ENCODE measurements around the gene SIX3.

Gene SIX3

GRCh38 chr2:44945676-44946371 lies 4.3 kb downstream of the SIX3 start:
- Histone ChIP-seq H3K36me3 (ENCODE audit: insufficient read depth, low read depth, low read length) (no peaks in the 10 kb centered on the region), H3K9ac (ENCODE audit: low read depth, low read length) (no peak overlapping the region), H3K27me3 (ENCODE audit: insufficient read depth, low read length) (peaks cover 100% of the 10 kb centered on the region), H3K4me1 (ENCODE audit: insufficient read depth, low read length) (peaks cover 40% of the 10 kb centered on the region), H3K9me3 (ENCODE audit: insufficient read depth, low read depth, low read length) (peaks cover 9% of the 10 kb centered on the region; the same call in 1 of the 2 replicates), H3K27ac (ENCODE audit: low read length) (no peak overlapping the region), H3K4me3 (ENCODE audit: low read length) (0 out of 2 replicates have a peak overlapping the region, but pooled peaks have one; percentile 5)

- Histone ChIP-seq H3K36me3 (ENCODE audit: insufficient read depth, low read depth, low read length) (no peaks in the 10 kb centered on the region), H3K4me1 (ENCODE audit: insufficient read depth, low read length) (peaks cover 38% of the 10 kb centered on the region), H3K27ac (ENCODE audit: low read length) (no peak overlapping the region), H3K9me3 (ENCODE audit: insufficient read depth, low read depth, low read length) (peaks cover 8% of the 10 kb centered on the region; the same call in 1 of the 2 replicates), H3K9ac (ENCODE audit: low read depth, low read length) (no peak overlapping the region), H3K4me3 (ENCODE audit: low read length) (no peak overlapping the region), H3K27me3 (ENCODE audit: insufficient read depth, low read length) (peaks cover 100% of the 10 kb centered on the region)
Observed at GRCh38 chr2:44946372-44947027, 5.0 kb downstream of the SIX3 start.

- H3K4me1 ChIP-seq (ENCODE audit: insufficient read depth, low read length): peaks cover 38% of the 10 kb centered on the region
- H3K27ac ChIP-seq (ENCODE audit: low read length): no peak overlapping the region
- no peaks in the 10 kb centered on the region for H3K36me3 ChIP-seq (ENCODE audit: insufficient read depth, low read depth, low read length)
- peaks cover 100% of the 10 kb centered on the region for H3K27me3 ChIP-seq (ENCODE audit: insufficient read depth, low read length)
- H3K9me3 ChIP-seq (ENCODE audit: insufficient read depth, low read depth, low read length): peaks cover 8% of the 10 kb centered on the region; the same call in 1 of the 2 replicates
- H3K9ac ChIP-seq (ENCODE audit: low read depth, low read length): no peak overlapping the region
- H3K4me3 ChIP-seq (ENCODE audit: low read length): no peak overlapping the region
Observed at GRCh38 chr2:44947028-44947375, 5.5 kb downstream of the SIX3 start.

GRCh38 chr2:44948565-44949328 lies 7.2 kb downstream of the SIX3 start:
- H3K4me1 ChIP-seq (ENCODE audit: insufficient read depth, low read length): peaks cover 36% of the 10 kb centered on the region
- no peak overlapping the region for H3K9ac ChIP-seq (ENCODE audit: low read depth, low read length)
- peak overlapping the region; percentile 57; the same call in 1 of the 2 replicates for H3K4me3 ChIP-seq (ENCODE audit: low read length)
- peaks cover 7% of the 10 kb centered on the region; the same call in 1 of the 2 replicates for H3K9me3 ChIP-seq (ENCODE audit: insufficient read depth, low read depth, low read length)
- no peaks in the 10 kb centered on the region for H3K36me3 ChIP-seq (ENCODE audit: insufficient read depth, low read depth, low read length)
- no peak overlapping the region for H3K27ac ChIP-seq (ENCODE audit: low read length)
- peaks cover 100% of the 10 kb centered on the region for H3K27me3 ChIP-seq (ENCODE audit: insufficient read depth, low read length)

GRCh38 chr2:44949329-44950151 lies 8.0 kb downstream of the SIX3 start:
- peak overlapping the region; percentile 57 for H3K4me3 ChIP-seq (ENCODE audit: low read length)
- H3K27me3 ChIP-seq (ENCODE audit: insufficient read depth, low read length): peaks cover 100% of the 10 kb centered on the region
- H3K9me3 ChIP-seq (ENCODE audit: insufficient read depth, low read depth, low read length): peaks cover 12% of the 10 kb centered on the region; the same call in 1 of the 2 replicates
- H3K9ac ChIP-seq (ENCODE audit: low read depth, low read length): no peak overlapping the region
- no peaks in the 10 kb centered on the region for H3K36me3 ChIP-seq (ENCODE audit: insufficient read depth, low read depth, low read length)
- peaks cover 36% of the 10 kb centered on the region for H3K4me1 ChIP-seq (ENCODE audit: insufficient read depth, low read length)
- no peak overlapping the region for H3K27ac ChIP-seq (ENCODE audit: low read length)

- peaks cover 13% of the 10 kb centered on the region; the same call in 1 of the 2 replicates for H3K9me3 ChIP-seq (ENCODE audit: insufficient read depth, low read depth, low read length)
- H3K36me3 ChIP-seq (ENCODE audit: insufficient read depth, low read depth, low read length): no peaks in the 10 kb centered on the region
- no peak overlapping the region for H3K9ac ChIP-seq (ENCODE audit: low read depth, low read length)
- H3K4me3 ChIP-seq (ENCODE audit: low read length): no peak overlapping the region
- H3K27ac ChIP-seq (ENCODE audit: low read length): no peak overlapping the region
- H3K4me1 ChIP-seq (ENCODE audit: insufficient read depth, low read length): peaks cover 27% of the 10 kb centered on the region
- H3K27me3 ChIP-seq (ENCODE audit: insufficient read depth, low read length): peaks cover 100% of the 10 kb centered on the region
Observed at GRCh38 chr2:44950646-44951045, 9.1 kb downstream of the SIX3 start.

GRCh38 chr2:44951124-44951523 lies 9.6 kb downstream of the SIX3 start:
- no peak overlapping the region for H3K9ac ChIP-seq (ENCODE audit: low read depth, low read length)
- peaks cover 13% of the 10 kb centered on the region; the same call in 1 of the 2 replicates for H3K9me3 ChIP-seq (ENCODE audit: insufficient read depth, low read depth, low read length)
- no peaks in the 10 kb centered on the region for H3K36me3 ChIP-seq (ENCODE audit: insufficient read depth, low read depth, low read length)
- H3K27me3 ChIP-seq (ENCODE audit: insufficient read depth, low read length): peaks cover 100% of the 10 kb centered on the region
- H3K4me1 ChIP-seq (ENCODE audit: insufficient read depth, low read length): peaks cover 25% of the 10 kb centered on the region
- H3K27ac ChIP-seq (ENCODE audit: low read length): no peak overlapping the region
- no peak overlapping the region for H3K4me3 ChIP-seq (ENCODE audit: low read length)

- H3K4me3 ChIP-seq (ENCODE audit: low read length): peak overlapping the region; percentile 28; the same call in 1 of the 2 replicates
- H3K27ac ChIP-seq (ENCODE audit: low read length): no peak overlapping the region
- H3K9ac ChIP-seq (ENCODE audit: low read depth, low read length): no peak overlapping the region
- peaks cover 19% of the 10 kb centered on the region for H3K4me1 ChIP-seq (ENCODE audit: insufficient read depth, low read length)
- peaks cover 100% of the 10 kb centered on the region for H3K27me3 ChIP-seq (ENCODE audit: insufficient read depth, low read length)
- peaks cover 13% of the 10 kb centered on the region; the same call in 1 of the 2 replicates for H3K9me3 ChIP-seq (ENCODE audit: insufficient read depth, low read depth, low read length)
- no peaks in the 10 kb centered on the region for H3K36me3 ChIP-seq (ENCODE audit: insufficient read depth, low read depth, low read length)
Observed at GRCh38 chr2:44951714-44952113, 10.2 kb downstream of the SIX3 start.

GRCh38 chr2:44952143-44952805 lies 10.8 kb downstream of the SIX3 start:
- Histone ChIP-seq H3K27ac (ENCODE audit: low read length) (no peak overlapping the region), H3K9me3 (ENCODE audit: insufficient read depth, low read depth, low read length) (peaks cover 13% of the 10 kb centered on the region; the same call in 1 of the 2 replicates), H3K9ac (ENCODE audit: low read depth, low read length) (no peak overlapping the region), H3K27me3 (ENCODE audit: insufficient read depth, low read length) (peaks cover 100% of the 10 kb centered on the region), H3K4me3 (ENCODE audit: low read length) (peak overlapping the region; percentile 56; the same call in 1 of the 2 replicates), H3K4me1 (ENCODE audit: insufficient read depth, low read length) (peaks cover 15% of the 10 kb centered on the region), H3K36me3 (ENCODE audit: insufficient read depth, low read depth, low read length) (no peaks in the 10 kb centered on the region)

- H3K4me1 ChIP-seq (ENCODE audit: insufficient read depth, low read length): peaks cover 15% of the 10 kb centered on the region
- H3K27me3 ChIP-seq (ENCODE audit: insufficient read depth, low read length): peaks cover 100% of the 10 kb centered on the region
- H3K36me3 ChIP-seq (ENCODE audit: insufficient read depth, low read depth, low read length): no peaks in the 10 kb centered on the region
- H3K27ac ChIP-seq (ENCODE audit: low read length): no peak overlapping the region
- H3K4me3 ChIP-seq (ENCODE audit: low read length): peak overlapping the region; percentile 56; the same call in 1 of the 2 replicates
- peaks cover 13% of the 10 kb centered on the region; the same call in 1 of the 2 replicates for H3K9me3 ChIP-seq (ENCODE audit: insufficient read depth, low read depth, low read length)
- H3K9ac ChIP-seq (ENCODE audit: low read depth, low read length): no peak overlapping the region
Observed at GRCh38 chr2:44952806-44953498, 11.4 kb downstream of the SIX3 start.

All from iPS-20b (cell line).